ENCODE results near the gene CACNB4. TPM values are rescaled to one million over a fixed set of nuclear protein-coding genes. Genes with fewer than 3 reads are reported as not detected.
A peak's percentile ranks its signal among the peaks of the same experiment; 100 is the strongest.

Gene CACNB4
- total RNA-seq, 1 donor from 2014 or later: 11.4 TPM

DNA sequence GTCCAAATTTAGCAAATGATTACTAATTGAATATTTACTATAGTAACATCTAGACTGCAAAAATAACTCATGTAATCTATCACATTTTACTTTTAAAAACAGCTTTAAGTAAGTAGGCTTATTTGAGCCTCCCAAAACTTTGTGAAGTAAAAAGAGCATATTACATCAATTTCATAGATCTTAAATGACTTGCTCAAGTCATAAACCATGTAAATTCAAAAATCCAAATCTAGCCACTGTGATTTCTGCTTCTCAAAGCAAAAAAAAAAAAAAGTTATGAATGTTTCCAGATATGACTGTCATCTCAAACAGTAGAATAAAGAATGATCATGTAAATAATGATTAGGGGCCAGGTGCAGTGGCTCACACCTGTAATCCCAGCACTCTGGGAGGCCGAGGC, 37.5 kb downstream of the CACNB4 start:
- intact Hi-C loops (cut with DNase I): no loop called here
- no peak for ATAC-seq
- DNase-seq (ENCODE audit: low spot score): no peak

DNA sequence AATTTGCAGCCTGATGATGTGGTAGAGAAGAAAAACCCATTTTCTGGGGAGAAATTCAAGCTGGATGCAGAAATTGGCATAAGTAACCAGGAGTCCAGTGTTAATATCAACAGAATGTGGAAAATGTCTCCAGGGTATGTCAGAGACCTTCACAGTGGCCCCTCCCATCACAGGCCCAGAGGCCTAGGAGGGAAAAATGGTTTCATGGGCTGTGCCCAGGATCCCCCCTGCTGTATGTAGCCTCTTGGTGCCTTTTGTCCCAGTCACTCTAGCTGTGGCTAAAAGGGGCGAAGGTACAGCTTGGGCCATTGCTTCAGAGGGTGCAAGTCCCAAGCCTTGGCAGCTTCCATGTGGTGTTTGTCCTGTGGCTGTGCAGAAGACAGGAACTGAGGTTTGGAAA, 40.2 kb downstream of the CACNB4 start:
- intact Hi-C loops (cut with DNase I): no loop called here
- no peak for ATAC-seq
- no peak for DNase-seq (ENCODE audit: low spot score)

DNA sequence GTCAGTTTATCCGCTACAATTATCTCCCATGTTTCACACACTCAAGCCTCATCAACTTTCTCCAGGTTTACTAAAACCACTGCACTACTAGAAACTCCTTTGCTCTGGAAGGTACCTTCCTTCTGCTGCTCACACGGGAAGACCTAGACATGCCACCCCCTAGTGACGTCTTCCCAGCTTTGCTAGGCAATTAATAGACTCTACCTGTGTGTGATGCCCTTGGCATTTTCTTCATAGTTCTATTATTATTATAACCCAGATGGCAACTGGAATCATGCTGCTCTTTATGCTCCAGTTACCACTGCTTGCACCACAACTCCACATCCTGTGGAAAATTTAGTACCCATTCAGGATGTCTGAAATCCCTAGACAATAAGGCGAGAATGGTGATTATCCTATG, 42.4 kb downstream of the CACNB4 start:
- intact Hi-C loops (cut with DNase I): no loop called here
- ATAC-seq (no peak), DNase-seq (ENCODE audit: low spot score) (no peak)

DNA sequence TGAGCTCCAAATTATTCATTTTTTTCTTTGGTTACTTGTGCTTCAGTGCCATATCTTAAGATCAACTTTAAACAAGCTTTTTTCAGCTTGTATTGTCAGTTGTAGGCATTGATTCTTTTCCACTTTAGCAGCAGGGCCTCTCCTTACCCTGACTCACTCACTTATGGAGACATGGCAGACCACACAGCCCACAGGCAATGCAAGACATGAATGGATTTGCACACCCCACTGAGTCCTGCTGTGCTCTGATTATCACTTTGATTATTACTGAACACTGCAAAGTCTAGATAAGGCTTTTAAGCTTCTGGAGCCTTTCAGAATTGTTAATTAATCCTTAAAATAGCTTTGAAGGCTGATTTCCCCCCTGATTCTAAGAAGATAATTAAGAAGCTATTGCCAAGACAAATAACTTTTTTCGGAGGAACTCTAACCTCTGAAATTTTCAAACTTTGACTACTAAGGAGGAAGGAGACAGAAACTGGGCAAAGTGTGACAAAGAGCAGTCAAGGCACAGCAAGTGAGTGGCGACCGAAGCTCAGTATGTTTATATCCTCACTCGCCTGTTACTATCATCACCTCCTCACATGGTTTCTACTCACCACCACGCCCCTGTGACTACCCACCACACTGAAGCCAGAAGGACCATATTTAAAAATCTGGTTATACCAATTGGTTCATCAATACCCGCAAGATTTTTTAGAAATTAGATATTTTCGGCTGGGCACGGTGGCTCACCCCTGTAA, 43.3 kb downstream of the CACNB4 start:
- DNase-seq (ENCODE audit: low spot score) (no peak), ATAC-seq (no peak)
- intact Hi-C loops (cut with DNase I): no loop called here

DNA sequence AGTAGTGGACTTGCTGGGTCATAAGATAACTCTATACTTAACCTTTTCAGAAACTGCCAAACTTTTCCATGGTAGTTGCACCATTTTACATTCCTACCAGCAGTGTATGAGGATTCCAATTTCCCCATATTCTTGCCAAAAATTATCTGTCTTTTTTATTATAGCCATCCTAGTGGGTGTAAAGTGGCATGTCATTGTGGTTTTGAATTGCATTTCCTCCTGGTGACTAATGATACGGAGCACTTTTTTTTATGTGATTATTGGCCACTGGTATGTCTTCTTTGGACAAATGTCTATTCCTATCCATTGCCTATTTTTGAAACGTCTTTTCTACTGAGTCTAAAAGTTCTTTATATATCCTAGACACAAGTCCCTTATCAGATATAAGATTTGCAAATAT, 44.3 kb downstream of the CACNB4 start:
- ATAC-seq (no peak), DNase-seq (ENCODE audit: low spot score) (no peak)
- intact Hi-C loops (cut with DNase I): no loop called here

DNA sequence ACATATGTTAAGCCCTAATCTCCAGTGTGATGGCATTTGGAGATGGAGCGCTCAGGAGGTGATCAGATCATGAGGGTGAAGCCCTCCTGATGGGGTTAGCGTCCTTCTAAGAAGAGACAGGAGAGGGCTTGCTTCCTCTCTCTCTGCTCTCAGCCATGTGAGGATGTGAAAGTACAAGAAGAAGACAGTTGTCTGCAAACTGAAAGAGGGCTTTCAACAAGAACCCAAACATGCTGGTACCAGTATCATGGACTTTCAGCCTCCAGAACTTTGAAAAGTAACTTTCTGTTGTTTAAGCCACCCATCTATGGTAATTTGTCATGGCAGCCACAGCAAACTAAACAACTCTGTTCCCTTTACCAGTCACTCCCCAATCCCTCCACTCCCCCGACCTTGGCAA, 47.4 kb downstream of the CACNB4 start:
- DNase-seq (ENCODE audit: low spot score): no peak
- ATAC-seq: no peak
- intact Hi-C loops (cut with DNase I): no loop called here

DNA sequence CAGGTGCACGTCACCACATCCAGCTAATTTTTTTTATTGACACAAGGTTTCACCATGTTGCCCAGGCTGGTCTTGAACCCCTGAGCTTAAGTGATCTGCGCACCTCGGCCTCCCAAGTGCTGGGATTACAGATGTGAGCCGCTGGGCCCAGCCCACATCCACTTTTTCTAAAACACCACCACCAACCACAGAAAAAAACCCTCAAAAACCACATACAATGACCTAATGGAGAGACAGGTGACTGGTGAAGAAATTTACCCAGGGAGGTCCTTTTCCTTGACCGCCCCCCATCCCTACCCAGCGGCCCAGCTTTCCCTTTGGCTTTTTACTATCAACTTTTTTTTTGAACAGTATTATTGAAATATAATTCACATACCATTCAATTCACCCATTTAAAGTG, 47.9 kb downstream of the CACNB4 start:
- intact Hi-C loops (cut with DNase I): no loop called here
- no peak for DNase-seq (ENCODE audit: low spot score)
- no peak for ATAC-seq

DNA sequence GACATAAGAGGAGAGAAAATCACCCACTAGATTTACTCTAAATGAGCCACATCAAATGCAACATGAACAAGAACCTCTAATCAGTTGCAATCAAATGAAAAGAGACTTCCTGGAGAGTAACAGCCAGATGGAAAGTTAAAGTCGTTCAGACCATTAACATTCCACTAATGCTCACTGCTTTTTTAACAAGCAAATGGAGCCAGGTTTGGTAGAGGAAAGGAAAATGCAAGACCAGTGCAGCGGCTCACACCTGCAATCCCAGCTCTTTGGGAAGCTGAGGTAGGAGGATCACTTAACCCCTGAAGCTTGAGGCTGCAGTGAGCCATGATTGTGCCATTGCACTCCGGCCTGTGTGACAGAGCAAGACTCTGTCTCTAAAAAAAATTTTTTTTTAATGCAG, 48.5 kb downstream of the CACNB4 start:
- intact Hi-C loops (cut with DNase I): no loop called here
- DNase-seq (ENCODE audit: low spot score): no peak
- ATAC-seq: no peak

DNA sequence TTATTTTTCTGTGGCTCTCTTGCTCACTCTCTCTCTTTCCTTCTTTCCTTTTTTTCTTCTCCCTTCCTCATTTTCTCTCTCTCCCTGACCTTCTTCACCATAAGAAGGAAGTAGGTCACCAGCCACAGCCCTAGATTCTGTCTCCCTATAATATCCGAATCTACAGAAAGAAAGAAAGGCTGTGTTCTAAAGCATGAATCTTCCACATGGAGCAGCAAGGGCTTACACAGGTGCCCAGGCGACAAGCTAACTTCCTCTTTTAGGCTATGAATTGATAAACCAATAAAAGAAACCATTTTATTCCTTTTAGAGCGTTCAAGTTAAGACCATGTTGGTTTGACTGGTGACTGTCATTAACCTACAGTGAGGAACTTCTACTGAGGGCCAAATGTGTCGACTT, 49.3 kb downstream of the CACNB4 start:
- intact Hi-C loops (cut with DNase I): no loop called here
- DNase-seq (ENCODE audit: low spot score): no peak
- ATAC-seq: no peak

DNA sequence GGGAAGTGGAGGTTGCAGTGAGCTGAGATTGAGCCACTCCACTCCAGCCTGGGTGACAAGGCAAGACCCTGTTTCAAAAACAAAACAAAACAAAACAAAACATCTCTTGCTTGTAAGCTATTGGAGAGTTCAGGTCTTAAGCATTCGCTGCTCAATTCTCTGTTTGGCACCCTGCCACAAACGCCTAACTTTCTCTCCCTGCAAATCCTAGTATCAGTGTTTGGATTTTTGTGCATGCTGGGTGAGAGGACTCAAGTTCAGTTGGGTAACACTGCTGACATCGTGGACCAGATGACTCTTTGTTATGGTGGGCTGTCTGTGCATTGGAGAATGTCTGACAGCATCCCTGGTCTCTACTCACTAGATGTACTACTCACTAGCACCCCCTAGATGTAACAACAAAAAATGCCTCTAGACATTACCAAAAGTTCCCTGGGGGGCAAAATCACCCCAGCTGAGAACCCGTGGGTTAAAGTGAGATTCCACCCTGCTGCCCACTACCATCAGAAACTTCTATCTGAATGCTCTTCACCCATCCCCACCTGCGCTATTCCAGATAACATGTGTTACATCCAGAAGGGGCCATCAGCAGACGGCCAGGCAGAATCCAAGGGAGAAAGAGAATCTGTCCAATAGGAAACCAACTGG, 50.9 kb downstream of the CACNB4 start:
- DNase-seq (ENCODE audit: low spot score): no peak
- ATAC-seq: no peak
- intact Hi-C loops (cut with DNase I): no loop called here

DNA sequence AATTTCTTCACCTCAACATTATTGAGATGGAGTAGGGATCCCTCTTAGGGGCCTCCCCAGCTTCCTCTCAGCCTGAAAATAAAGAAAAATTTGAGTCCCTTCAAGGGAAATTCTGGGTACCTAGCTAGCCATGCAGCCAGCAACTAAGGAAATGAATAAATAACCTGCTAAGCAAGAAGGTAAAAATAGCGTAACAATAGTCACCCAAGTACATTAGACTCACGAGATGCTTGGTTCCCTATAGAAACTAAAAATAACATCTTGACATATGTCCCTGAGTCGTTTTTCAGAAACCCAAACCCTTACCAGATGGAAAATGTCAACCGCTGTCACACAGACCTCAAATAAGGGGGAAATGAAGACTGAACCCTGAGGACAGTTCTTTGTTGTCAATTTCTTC, 51.9 kb downstream of the CACNB4 start:
- ATAC-seq (no peak), DNase-seq (ENCODE audit: low spot score) (no peak)
- intact Hi-C loops (cut with DNase I): no loop called here

DNA sequence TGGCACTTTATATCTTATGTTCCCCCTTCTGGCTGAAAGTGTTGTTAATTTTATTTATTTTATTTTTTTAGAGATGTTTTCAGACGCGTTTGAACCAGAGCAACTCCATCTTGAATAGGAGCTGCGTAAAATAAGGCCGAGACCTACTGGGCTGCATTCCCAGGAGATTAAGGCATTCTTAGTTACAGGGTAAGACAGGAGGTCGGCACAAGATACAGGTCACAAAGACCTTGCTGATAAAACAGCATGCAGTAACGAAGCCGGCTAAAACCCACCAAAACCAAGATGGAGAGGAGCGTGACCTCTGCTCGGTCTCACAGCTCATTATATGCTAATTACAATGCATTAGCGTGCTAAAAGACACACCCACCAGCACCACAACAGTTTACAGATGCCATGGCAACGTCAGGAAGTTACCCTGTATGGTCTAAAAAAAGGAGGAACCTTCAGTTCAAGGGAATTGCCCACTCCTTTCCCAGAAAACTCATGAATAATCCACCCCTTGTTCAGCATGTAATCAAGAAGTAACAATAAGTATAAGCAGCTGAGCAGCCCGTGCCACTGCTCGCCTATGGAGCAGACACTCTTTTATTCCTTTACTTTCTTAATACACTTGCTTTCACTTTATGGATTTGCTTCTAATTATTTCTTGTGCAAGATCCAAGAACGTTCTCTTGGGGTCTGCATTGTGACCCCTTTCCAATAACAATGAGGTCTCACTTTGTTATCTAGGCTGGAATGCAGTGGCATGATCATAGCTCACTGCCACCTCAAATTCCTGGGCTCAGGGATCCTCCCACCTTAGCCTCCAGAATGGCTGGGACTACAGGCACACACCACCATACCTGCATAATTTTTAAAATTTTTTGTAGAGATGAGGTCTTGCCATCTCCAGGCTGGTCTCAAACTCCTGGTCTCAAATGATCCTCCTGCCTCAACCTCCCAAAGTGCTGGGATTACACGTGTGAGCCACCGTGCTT, 55.9 kb downstream of the CACNB4 start:
- intact Hi-C loops (cut with DNase I): no loop called here
- ATAC-seq (no peak), DNase-seq (ENCODE audit: low spot score) (no peak)

DNA sequence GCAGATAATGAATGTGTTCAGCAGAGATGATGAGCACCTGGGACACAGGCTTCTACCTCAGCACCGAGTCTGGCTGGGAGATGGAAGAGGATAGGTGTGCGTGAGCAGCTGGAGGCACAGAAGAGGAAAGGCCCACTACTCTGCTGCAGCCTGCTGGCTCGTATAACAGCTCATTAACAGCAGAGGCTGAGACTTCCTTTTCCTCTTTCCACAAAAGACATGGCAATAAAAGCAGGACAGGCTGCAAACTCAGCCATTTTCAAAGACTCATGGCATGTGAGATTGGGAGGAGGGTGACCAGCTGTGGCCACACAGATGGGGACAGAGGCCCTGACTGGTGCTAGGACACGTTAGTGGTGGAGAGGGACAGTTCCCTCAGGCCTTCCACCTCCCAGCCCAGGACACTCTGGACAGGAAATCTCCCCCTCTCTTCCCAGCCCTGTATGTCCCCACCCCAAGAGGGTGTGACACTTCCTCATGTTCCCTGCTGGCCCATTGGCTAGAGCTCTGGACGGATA, 60.3 kb downstream of the CACNB4 start:
- intact Hi-C loops (cut with DNase I): no loop called here
- DNase-seq (ENCODE audit: low spot score): no peak

DNA sequence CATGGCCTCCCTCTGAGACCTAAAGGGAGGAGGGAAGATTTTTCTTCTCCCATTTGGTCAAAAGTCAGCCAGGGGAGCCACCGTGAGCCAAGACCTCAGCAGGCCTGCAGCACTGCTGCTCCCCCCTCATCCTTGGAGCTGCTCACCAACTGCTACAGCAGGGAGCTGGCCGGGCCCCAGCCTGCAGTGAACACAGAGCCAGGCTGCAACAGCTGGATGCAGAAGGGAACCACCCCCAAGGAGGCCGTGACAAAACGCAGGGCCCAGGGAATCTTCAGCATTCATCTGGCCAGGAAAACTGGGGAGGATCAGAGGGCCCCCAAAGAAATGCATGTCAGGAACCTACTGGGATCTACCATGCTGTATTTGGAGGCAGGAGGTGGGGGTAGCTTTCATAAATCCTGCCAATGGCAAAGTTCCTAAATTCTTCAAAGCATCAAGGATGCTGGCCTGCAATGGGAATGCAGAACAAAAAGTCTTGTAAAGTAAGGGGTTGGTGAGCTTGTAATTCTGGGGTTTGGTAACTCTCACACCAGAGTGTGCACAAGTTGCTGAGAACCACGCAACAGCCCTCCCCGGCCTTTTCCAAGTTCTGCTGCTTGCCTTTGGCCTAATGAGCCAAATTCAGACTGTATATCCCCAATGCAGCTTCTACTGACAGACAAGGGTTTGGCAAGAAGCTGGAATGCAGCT, 61.0 kb downstream of the CACNB4 start:
- intact Hi-C loops (cut with DNase I): no loop called here
- ATAC-seq: peak; percentile 85
- DNase-seq (ENCODE audit: low spot score): peak; percentile 63

More for the DNA sequence above, 60.3 kb downstream of the CACNB4 start:
- ATAC-seq: peak; percentile 70

DNA sequence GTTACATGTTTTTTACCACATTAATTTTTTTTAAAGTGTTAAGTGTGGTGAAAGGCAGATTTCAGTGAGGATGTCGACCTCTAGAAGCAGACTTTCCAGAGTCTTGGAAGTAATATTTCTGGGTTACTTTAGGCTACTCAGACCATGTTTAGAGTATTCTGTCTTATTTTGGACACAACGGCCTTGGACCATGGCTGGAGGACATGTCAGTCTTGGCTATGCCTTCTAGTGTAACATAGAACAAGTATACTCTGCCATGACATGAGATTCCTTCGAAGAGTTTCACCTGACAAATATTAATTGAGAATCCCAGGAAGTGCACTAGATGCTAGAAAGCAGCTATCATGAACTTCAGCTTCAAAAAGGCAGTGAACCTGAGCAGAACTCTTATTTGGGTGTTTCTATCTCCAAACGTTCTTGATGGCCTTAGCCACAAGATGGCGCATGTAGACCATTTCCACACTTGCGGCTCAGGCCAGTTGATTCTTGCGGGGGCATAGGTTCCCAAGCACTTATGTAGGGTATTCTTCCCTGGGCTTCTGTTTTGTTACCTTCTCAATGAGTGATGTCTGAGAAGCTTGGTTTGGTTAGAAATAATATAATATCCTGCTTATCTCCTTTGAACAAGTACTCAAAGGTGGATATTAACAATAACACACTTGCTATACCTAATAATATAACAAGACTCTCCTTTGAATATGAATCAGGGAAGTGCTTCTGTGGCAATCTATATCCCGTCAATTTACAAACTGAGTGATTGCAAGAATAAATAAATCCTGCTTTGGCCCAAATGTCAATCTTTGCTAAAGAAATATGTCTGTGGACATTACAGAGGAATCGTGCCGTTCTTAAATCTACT, 62.0 kb downstream of the CACNB4 start:
- ATAC-seq (peak; percentile 83), DNase-seq (ENCODE audit: low spot score) (peak; percentile 81)
- intact Hi-C loops (cut with DNase I): no loop called here

DNA sequence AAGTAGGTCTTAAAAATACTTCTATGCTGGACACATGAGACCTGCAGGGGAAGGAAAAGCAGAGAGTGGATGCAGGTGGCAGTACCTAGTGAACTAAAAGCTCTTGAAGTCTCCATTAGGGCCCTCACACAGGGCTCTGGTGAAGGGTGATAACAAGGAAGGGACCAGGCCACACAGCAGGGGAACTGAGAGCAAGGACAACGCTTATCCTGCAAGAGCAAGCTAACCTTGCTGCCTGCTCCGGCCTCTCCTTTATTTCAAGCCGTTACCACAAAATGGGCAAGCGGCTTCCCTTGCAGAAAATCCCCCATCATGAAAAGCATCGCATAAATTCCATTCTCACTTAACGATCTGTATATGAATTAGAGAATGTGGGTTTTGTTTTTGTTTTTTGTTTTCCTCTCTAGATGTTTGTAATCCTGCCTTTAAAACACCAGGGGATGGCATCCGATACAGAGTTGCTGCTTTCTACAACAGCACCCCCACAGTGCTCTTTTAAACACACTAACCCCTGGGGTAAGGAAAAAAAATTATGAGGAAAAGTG, 64.5 kb downstream of the CACNB4 start:
- DNase-seq (ENCODE audit: low spot score): no peak
- ATAC-seq: no peak
- intact Hi-C loops (cut with DNase I): no loop called here

DNA sequence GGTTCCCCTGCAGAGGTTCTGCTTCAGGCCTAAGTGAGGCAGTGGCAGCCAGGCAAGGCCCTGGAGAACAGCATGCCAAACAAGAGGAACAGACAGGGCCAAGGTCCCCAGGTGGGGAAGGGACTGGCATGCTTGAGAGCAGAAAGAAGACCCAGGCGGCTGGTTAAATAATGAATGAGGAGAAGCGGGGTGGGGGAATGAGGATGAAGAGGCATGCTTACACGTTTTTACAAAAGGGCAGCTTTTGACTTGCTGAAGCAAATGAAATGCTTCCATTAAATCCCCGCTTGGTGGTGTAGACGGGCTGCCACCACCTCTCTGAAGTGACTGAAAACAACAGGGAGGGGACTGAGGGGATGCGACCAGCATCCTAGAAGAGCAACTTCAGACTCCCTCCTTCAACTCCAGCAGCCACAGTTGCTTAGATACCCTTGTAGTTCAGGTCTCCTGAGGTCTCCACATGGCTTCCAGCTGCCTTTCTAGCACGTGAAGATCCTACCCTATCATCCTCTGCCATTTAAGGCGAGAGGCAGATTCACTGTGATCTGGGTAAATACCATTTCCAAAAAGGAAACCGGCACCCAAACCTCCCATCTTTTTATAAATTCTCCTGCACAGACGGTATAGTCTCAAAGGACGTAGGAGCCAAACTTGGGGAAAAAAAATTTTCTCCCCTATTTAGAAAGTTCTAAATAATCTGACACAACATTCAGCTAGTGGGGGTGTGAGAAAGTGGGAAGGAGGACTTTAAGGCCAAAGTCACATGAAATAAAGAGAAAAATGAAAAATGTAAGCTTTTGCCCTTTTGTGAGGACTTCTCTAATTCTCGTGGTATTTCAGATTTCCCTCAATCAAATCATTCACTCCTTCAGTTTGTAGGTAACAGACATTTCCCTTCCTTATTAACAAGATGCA, 65.6 kb downstream of the CACNB4 start:
- intact Hi-C loops (cut with DNase I): no loop called here
- ATAC-seq: no peak
- no peak for DNase-seq (ENCODE audit: low spot score)
